ENCODE data around the gene APOBEC3G.

- TF ChIP-seq POLR2A (IDR thresholded peaks at IDR 0.05; ENCODE audit: low read depth, low read length) (no peak), POLR2AphosphoS5 (IDR thresholded peaks at IDR 0.05; ENCODE audit: low read depth, low read length) (no peak)
Observed at GRCh38 chr22:39092111-39092862, 15.2 kb downstream of the APOBEC3G start.
